Mucosa of descending colon (tissue), 3 donors: ENCODE data around the gene RALGAPA2. TPM values are rescaled to one million over a fixed set of nuclear protein-coding genes. Genes with fewer than 3 reads are reported as not detected.

Source experiments
- ATAC-seq: fragments of 200-7000 bp; cut with Tn5 transposase; one replicate; pipeline ENCODE4 v1.9.1; 2020; ENCODE audit warnings: mild to moderate bottlenecking, moderate library complexity
- DNase-seq, 3 donors: peaks; one replicate each; pipeline ENCODE4 v3.0.0-alpha.2; 2020
- H3K36me3 ChIP-seq: fragments of 200-600 bp; one replicate; pipeline ENCODE4 v1.8.0; 2021; ENCODE audit warnings: low read depth, mild to moderate bottlenecking
- H3K4me1 ChIP-seq: fragments of 200-600 bp; one replicate; pipeline ENCODE4 v1.8.0; 2021; ENCODE audit warnings: low read depth, mild to moderate bottlenecking
- H3K4me3 ChIP-seq: fragments of 200-600 bp; one replicate; pipeline ENCODE4 v1.8.0; 2021; ENCODE audit warnings: mild to moderate bottlenecking
- H3K9me3 ChIP-seq: fragments of 200-600 bp; one replicate; pipeline ENCODE4 v1.8.0; 2021; ENCODE audit warnings: mild to moderate bottlenecking
- intact Hi-C, 2 donors: fragments of 100-400 bp; cut with DNase I in 1 of 2; cut with micrococcal nuclease in 1 of 2; formaldehyde crosslinking; loops; one replicate each; pipeline versions ENCODE4 v1.11.0 to v1.11.1; 2022; cut with DNase I, micrococcal nuclease
- total RNA-seq, 3 donors: library from RNA; stranded (reverse); fragmentation: NEBNext Ultra II Directional in 2 of 3; extraction: Animal tissue kit (Norgen Biotek cat#: 25700) in 2 of 3; gene quantifications; one replicate each; pipeline versions ENCODE4 v1.2.1 to v1.2.4, GENCODE V29; 2021 to 2023
- TF ChIP-seq, protein P1 (sequence below): fragments of 200-600 bp; IDR thresholded peaks from one replicate; pipeline ENCODE4 v1.8.0; 2022; ENCODE audit warnings: antibody characterized with exemption, mild to moderate bottlenecking
- donor health status: DM: no; HTN: no; CAD: no; lungs with moderate emphysema.
- donor health status: DM: no; HTN: no; CAD: no.
- donor health status: DM: no; HTN: yes; CAD: no.

RALGAPA2 gene
- total RNA-seq, 3 donors from 2014 or later = 46.3 to 85.9 (median 66.9) TPM

- no peak overlapping the region for H3K4me3 ChIP-seq
- no peak for DNase-seq
- H3K9me3 ChIP-seq = no peaks in the 10 kb centered on the region
- no peaks in the 10 kb centered on the region for H3K36me3 ChIP-seq
- H3K4me1 ChIP-seq = peaks cover 3% of the 10 kb centered on the region
- ATAC-seq = no peak
- TF ChIP-seq, protein P1, sequence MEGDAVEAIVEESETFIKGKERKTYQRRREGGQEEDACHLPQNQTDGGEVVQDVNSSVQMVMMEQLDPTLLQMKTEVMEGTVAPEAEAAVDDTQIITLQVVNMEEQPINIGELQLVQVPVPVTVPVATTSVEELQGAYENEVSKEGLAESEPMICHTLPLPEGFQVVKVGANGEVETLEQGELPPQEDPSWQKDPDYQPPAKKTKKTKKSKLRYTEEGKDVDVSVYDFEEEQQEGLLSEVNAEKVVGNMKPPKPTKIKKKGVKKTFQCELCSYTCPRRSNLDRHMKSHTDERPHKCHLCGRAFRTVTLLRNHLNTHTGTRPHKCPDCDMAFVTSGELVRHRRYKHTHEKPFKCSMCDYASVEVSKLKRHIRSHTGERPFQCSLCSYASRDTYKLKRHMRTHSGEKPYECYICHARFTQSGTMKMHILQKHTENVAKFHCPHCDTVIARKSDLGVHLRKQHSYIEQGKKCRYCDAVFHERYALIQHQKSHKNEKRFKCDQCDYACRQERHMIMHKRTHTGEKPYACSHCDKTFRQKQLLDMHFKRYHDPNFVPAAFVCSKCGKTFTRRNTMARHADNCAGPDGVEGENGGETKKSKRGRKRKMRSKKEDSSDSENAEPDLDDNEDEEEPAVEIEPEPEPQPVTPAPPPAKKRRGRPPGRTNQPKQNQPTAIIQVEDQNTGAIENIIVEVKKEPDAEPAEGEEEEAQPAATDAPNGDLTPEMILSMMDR = no peak
- intact Hi-C loops = no loop called here
Measured at GRCh38 chr20:20555838-20556237, 156.6 kb downstream of the RALGAPA2 start.

DNA sequence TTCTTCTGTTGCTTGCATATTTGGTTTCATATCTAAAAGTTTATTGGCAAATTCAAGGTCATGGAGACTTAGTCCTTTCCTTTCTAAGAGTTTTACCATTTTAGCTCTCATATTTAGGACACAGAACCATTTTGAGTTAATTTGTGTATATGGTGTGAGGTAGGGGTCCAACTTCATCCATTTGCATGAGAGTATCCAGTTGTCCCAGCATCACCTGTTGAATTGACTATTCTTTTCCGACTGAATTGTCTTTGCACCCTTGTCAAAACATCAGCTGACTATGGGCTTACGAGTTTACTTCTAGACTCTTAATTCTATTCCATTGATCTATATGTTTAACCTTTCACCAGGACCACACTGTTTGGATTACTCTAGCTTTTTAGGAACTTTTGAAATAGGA lies 157.5 kb downstream of the RALGAPA2 start:
- intact Hi-C loops = no loop called here
- TF ChIP-seq, protein P1 = no peak

GRCh38 chr20:20553541-20553940 lies 158.9 kb downstream of the RALGAPA2 start:
- intact Hi-C loops = no loop called here
- Histone ChIP-seq H3K4me1 (peaks cover 13% of the 10 kb centered on the region), H3K36me3 (no peaks in the 10 kb centered on the region), H3K9me3 (no peaks in the 10 kb centered on the region), H3K4me3 (no peak overlapping the region)
- no peak for DNase-seq
- ATAC-seq = no peak
- TF ChIP-seq, protein P1 = no peak

More for the DNA sequence above, 157.5 kb downstream of the RALGAPA2 start:
- H3K4me3 ChIP-seq = no peak overlapping the region
- ATAC-seq (no peak), DNase-seq (no peak)
- no peaks in the 10 kb centered on the region for H3K36me3 ChIP-seq
- no peaks in the 10 kb centered on the region for H3K9me3 ChIP-seq
- H3K4me1 ChIP-seq = peaks cover 3% of the 10 kb centered on the region

- H3K4me1 ChIP-seq = peaks cover 25% of the 10 kb centered on the region
Measured at GRCh38 chr20:20552076-20552475, 160.4 kb downstream of the RALGAPA2 start.

DNA sequence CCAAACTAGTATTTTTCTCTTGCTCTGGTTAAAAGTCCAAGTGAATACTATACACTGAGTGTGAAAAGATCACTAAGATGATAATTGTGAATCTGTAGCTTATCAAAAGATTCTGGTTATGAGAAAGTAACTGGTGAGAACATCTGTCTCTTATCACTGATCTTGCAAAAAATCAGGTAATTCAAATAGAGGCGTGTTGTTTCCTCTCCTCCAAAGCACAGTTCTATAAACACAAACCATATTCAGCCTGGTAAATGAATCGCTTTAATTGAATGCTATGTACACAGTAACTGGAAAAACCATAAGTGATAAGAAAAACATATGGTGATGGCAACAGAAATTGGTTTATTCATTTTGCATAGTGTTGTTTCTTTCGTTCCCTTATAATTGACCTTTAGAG lies 161.0 kb downstream of the RALGAPA2 start:
- TF ChIP-seq, protein P1 = no peak
- peak; percentile 70 for ATAC-seq
- H3K9me3 ChIP-seq = no peaks in the 10 kb centered on the region
- no peak overlapping the region for H3K4me3 ChIP-seq
- intact Hi-C loops = no loop called here
- no peak for DNase-seq
- H3K4me1 ChIP-seq = peaks cover 25% of the 10 kb centered on the region
- H3K36me3 ChIP-seq = no peaks in the 10 kb centered on the region

More at GRCh38 chr20:20552076-20552475, 160.4 kb downstream of the RALGAPA2 start:
- Histone ChIP-seq H3K9me3 (no peaks in the 10 kb centered on the region), H3K4me3 (no peak overlapping the region), H3K36me3 (no peaks in the 10 kb centered on the region)
- DNase-seq (no peak), ATAC-seq (no peak)
- TF ChIP-seq, protein P1 = no peak
- intact Hi-C loops = no loop called here

GRCh38 chr20:20549704-20550103 lies 162.7 kb downstream of the RALGAPA2 start:
- TF ChIP-seq, protein P1 = no peak
- no peaks in the 10 kb centered on the region for H3K36me3 ChIP-seq
- DNase-seq (no peak), ATAC-seq (peak; percentile 77)
- intact Hi-C loops = no loop called here
- H3K4me1 ChIP-seq = peaks cover 25% of the 10 kb centered on the region
- H3K9me3 ChIP-seq = no peaks in the 10 kb centered on the region
- no peak overlapping the region for H3K4me3 ChIP-seq
